ENCODE results near the gene UBQLNL.

GRCh38 chr11:5514841-5515240 lies 1.7 kb downstream of the UBQLNL start:
- TF ChIP-seq CTCF (optimal IDR thresholded peaks at IDR 0.05 in 1 of 3, IDR thresholded peaks at IDR 0.05 in 1 of 3, conservative IDR thresholded peaks at IDR 0.05 in 1 of 3; ENCODE audit: extremely low read depth in 1 of 3, insufficient read depth in 2 of 3, low read length in 3 of 3) (no peak), EZH2 (IDR thresholded peaks at IDR 0.05; ENCODE audit: low read length) (no peak)

Measured in keratinocyte (primary cell).